SKM-1 (cell line): ENCODE data around the gene GPNMB.
"Not testable (repeated sequence)": the region's sequence is repeated elsewhere in the genome, so short reads cannot be mapped to it uniquely, and the experiment has no call there.

Experiments used
- DNase-seq: peaks from one replicate; lab custom pipeline; 2025; ENCODE audit not compliant: unreplicated experiment; lab: John Stamatoyannopoulos, UW

Gene GPNMB

DNA sequence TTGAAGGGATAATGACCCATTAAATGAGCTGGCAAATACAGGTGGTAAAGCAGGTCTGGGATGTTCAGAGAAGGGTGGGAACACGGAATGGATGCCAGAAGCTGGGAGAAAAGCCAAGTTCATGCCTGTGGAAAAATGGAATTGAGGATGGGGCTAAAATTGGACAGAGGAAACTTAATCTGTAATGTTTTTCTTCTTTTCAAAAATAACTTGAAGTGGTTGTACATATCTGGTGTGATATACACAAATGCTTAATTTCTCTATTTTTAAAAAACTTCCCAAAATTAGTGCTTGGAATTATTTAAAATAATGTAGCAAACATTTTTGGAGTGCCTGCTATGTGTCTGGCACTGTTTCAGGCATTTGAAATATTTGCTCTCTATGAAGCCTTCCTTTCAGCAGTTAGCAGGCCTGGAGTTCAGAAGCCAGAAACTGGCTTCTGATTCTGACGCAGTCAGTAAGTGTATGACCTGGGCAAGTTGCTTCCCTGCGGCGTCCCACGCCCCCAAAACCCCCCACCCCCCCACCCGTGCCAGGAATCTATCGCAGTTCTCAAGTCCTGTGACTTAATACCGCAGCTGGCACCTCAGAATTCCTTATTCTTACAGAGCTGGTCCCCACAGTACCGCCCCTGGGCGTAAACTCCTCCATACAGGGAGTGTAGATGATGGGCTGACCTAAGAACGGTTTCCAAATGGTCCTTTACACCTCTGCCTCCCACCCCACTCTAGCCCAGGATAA, 51.7 kb downstream of the GPNMB start:
- DNase-seq, result no peak

GRCh38 chr7:23298885-23299769, 52.6 kb downstream of the GPNMB start, which contains the start of gene MALSU1:
MALSU1 (plus strand) TSS chr7:23299339; CDS start chr7:23299353, 14 bp downstream.
- DNase-seq, result peak; percentile 87

- no peak for DNase-seq
Observed at GRCh38 chr7:23299770-23300300, 53.3 kb downstream of the GPNMB start.

GRCh38 chr7:23306936-23307521, 60.5 kb downstream of the GPNMB start:
- no peak for DNase-seq

DNA sequence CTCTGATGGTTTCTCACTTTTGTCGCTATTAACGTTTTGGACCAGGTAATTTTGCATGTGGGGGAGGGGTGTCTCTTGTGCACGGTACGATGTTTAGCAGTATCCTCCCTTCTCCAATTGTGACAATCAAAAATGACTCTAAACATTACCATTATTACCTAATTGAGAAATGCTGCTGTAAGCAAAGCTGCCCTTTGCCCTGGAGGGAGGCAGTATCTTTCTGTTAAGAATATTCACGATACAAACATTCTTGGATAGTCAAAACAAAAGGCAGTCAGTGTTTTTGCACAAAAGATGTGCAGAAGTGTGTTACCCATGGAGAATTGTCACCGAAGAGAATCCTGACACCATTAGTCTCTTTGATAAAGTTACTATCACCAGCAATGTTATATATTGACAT, 62.2 kb downstream of the GPNMB start:
- DNase-seq, result no peak

GRCh38 chr7:23312141-23312540, 65.6 kb downstream of the GPNMB start:
- not testable (repeated sequence) for DNase-seq

GRCh38 chr7:23315366-23315765, 68.8 kb downstream of the GPNMB start:
- DNase-seq, result no peak
